Lower leg skin (tissue), 4 donors: ENCODE data around the gene TMEFF1. TPM values are rescaled to one million over a fixed set of nuclear protein-coding genes. Genes with fewer than 3 reads are reported as not detected.

ENCODE experiments used
- DNase-seq, 2 donors: peaks; one replicate each; pipeline ENCODE4 v3.0.0-alpha.2; 2019; ENCODE audit warnings: low spot score in 2 of 2
- H3K4me3 ChIP-seq: fragments of 200-600 bp; sonication (generic); 2 replicates; pipeline ENCODE4 v1.5.1; 2017; ENCODE audit warnings: mild to moderate bottlenecking, low read depth; ENCODE audit not compliant: poor library complexity, severe bottlenecking
- POLR2A ChIP-seq, 2 donors: fragments of 450-650 bp; IDR thresholded peaks; one replicate each; pipeline ENCODE4 v1.6.1; 2016 to 2017; ENCODE audit warnings: antibody characterized with exemption in 2 of 2, mild to moderate bottlenecking in 1 of 2, moderate library complexity in 1 of 2
- WGBS, 2 donors: methylation state at CpG; one replicate each; pipeline ENCODE4 v1.1.5; 2018; 5-methylcytosine and 5-hydroxymethylcytosine counted together
- intact Hi-C: fragments of 100-400 bp; cut with DNase I; formaldehyde crosslinking; loops from one replicate; pipeline ENCODE4 v1.15.0; 2023; ENCODE audit warnings: low total_unique reads
- total RNA-seq, 4 donors: library from RNA; depleted of rRNA; stranded (reverse); fragments of >200 nt; gene quantifications; one replicate each; pipeline ENCODE4 v1.1.0, GENCODE V29; 2016
- TF ChIP-seq, protein P1 (sequence below), 3 donors: fragments of 450-650 bp; IDR thresholded peaks; one replicate each; pipeline ENCODE4 v1.5.1; 2016; ENCODE audit warnings: antibody characterized with exemption in 3 of 3, mild to moderate bottlenecking in 3 of 3, moderate library complexity in 2 of 3

TMEFF1 gene
- total RNA-seq, 4 donors from 2014 or later, result not detected

DNA sequence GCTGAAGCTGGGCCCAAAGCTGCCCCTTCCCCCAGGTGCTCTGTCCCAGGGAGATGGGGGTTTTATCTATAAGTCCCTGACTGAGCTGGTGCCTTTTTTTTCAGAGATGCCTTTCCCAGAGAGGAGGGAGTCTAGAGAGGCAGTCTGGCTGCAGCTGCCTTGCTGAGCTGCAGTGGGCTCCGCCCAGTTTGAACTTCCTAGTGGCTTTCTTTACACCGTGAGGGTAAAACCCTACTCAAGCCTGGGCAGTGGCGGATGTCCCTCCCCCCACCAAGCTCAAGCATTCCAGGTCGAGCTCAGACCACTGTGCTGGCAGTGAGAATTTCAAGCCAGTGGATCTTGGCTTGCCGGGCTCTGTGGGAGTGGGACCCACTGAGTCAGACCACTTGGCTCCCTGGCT, 146.2 kb downstream of the TMEFF1 start:
- intact Hi-C loops, result no loop called here
- DNase-seq, result no peak
- TF ChIP-seq POLR2A (IDR thresholded peaks at IDR 0.05), result no peak
- TF ChIP-seq, protein P1, sequence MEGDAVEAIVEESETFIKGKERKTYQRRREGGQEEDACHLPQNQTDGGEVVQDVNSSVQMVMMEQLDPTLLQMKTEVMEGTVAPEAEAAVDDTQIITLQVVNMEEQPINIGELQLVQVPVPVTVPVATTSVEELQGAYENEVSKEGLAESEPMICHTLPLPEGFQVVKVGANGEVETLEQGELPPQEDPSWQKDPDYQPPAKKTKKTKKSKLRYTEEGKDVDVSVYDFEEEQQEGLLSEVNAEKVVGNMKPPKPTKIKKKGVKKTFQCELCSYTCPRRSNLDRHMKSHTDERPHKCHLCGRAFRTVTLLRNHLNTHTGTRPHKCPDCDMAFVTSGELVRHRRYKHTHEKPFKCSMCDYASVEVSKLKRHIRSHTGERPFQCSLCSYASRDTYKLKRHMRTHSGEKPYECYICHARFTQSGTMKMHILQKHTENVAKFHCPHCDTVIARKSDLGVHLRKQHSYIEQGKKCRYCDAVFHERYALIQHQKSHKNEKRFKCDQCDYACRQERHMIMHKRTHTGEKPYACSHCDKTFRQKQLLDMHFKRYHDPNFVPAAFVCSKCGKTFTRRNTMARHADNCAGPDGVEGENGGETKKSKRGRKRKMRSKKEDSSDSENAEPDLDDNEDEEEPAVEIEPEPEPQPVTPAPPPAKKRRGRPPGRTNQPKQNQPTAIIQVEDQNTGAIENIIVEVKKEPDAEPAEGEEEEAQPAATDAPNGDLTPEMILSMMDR (IDR thresholded peaks at IDR 0.05), result no peak
- H3K4me3 ChIP-seq, result no peak overlapping the region
- 72 to 76% methylated on average over 5 of the region's 5 CpGs for WGBS, 2 donors

DNA sequence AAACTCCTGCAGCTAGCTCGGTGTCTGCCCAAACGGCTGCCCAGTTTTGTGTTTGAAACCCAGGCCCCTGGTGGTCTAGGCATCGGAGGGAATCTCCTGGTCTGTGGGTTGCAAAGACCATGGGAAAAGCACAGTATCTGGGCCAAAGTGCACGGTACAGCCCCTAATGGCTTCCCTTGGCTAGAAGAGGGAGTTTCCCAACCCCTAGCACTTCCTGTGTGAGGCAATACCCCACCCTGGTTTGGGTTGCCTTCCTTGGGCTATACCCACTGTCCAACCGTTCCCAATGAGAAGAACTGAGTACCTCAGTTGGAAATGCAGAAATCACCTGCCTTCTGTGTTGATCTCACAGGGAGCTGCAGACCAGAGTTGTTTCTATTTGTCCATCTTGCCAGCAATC, 146.7 kb downstream of the TMEFF1 start:
- no peak for DNase-seq
- TF ChIP-seq POLR2A (IDR thresholded peaks at IDR 0.05), result no peak
- TF ChIP-seq, protein P1 (IDR thresholded peaks at IDR 0.05), result no peak
- WGBS, 2 donors, result 52 to 72% methylated on average over 5 of the region's 5 CpGs
- intact Hi-C loops, result no loop called here
- H3K4me3 ChIP-seq, result no peak overlapping the region

DNA sequence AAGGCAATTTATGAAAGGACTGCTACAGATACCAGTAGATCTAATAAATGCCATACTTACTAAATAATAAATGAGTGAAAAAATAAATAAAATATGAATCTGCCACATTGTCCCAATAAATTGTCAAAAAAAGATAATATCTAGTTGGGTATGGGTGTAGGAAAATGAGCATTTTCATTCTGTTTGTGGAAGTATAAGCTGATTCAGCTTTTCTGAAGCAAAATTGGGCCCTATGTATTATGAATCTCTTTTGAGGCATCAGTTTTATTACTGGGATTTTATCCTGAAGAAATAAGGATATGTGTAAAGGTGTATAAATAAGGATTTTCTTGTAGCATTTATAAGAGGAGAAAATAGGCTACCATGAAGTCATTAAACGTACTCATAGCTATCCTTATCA, 151.0 kb downstream of the TMEFF1 start:
- no peak for DNase-seq
- TF ChIP-seq, protein P1 (IDR thresholded peaks at IDR 0.05), result no peak
- no peak for TF ChIP-seq POLR2A (IDR thresholded peaks at IDR 0.05)
- 81 to 90% methylated on average over 1 of the region's 1 CpG for WGBS, 2 donors
- H3K4me3 ChIP-seq, result no peak overlapping the region
- intact Hi-C loops, result no loop called here

DNA sequence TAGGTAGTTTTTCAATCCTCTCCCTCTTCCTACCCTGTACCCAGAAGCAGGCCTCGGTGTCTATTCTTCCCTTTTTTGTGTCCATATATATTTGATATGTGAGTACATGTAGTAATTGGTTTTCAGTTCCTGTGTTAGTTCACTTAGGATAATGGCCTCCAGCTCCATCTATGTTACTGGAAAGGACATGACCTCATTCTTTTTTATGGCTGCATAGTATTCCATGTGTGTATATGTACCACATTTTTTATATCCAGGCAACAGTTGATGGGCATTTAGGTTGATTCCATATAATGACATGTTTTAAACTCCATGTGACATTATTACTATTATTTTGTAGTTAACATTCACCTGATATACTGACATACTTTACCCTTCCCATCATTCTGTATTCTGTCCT, 154.0 kb downstream of the TMEFF1 start:
- no peak for DNase-seq
- TF ChIP-seq, protein P1 (IDR thresholded peaks at IDR 0.05), result no peak
- no peak for TF ChIP-seq POLR2A (IDR thresholded peaks at IDR 0.05)
- WGBS, 2 donors, result 96 to 100% methylated on average over 1 of the region's 1 CpG
- intact Hi-C loops, result no loop called here
- no peak overlapping the region for H3K4me3 ChIP-seq

Other genes with a start within 250 kb of the TMEFF1 start
- gene TEX10, start 120.2 kb upstream of the TMEFF1 start, total RNA-seq, result 10 to 100 TPM; 15.5 to 23.9 (median 21.6) TPM
- 10 to 100 TPM; 12.1 to 18.8 (median 17.2) TPM for gene MSANTD3, start 46.0 kb upstream of the TMEFF1 start, total RNA-seq
- gene CAVIN4, start 104.9 kb downstream of the TMEFF1 start, total RNA-seq, result under 1 TPM in 2 of 4 donors, not detected in 2; 0.29 to 0.34 TPM